ENCODE data around the gene GALNT9.

DNA sequence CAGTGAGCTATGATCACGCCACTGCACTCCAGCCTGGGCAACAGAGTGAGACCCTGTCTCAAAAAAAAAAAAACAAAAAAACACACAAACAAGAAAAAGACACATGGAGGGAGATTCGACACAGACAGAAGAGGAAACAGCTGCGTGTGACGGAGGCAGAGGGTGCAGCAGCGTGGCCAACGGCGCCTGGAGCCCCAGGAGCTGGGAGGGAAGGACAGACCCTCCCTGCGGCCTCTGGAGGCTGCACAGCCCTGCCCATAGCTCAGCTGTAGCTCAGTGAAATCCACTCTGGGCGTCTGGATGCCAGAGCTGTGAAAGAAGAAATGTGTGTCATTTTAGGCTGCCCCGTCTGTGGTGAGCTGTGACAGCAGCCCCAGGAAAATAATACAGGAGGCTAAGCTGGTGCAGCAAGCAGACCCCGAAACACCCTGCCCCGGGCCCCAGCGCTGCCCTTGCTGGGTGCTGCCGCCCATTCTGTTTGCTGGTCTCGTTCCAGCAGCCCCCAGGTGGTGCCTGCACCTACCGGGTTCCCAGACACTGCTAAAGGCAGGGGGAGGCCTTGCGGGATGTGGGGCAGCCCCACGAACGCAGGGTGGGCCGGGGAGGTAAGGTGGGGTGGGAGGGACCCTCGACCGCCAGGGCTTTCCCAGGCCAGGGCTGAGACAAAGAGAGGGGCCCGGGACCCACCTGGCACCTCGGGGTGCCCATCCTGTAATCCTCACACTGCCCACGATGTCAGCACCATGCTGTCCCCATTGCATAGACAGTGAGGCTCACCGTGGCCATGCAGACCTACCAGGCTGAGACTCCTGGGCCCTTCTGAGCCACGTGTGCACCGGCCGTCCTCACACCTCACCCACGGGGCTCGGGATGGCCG lies 21.2 kb downstream of the GALNT9 start:
- no peak for TF ChIP-seq EZH2 (IDR thresholded peaks at IDR 0.05; ENCODE audit: borderline replicate concordance, insufficient read depth, low read length, poor library complexity, severe bottlenecking)
- no peak for TF ChIP-seq CTCF (IDR thresholded peaks at IDR 0.05; ENCODE audit: poor library complexity, severe bottlenecking)
- TF ChIP-seq, protein P1, sequence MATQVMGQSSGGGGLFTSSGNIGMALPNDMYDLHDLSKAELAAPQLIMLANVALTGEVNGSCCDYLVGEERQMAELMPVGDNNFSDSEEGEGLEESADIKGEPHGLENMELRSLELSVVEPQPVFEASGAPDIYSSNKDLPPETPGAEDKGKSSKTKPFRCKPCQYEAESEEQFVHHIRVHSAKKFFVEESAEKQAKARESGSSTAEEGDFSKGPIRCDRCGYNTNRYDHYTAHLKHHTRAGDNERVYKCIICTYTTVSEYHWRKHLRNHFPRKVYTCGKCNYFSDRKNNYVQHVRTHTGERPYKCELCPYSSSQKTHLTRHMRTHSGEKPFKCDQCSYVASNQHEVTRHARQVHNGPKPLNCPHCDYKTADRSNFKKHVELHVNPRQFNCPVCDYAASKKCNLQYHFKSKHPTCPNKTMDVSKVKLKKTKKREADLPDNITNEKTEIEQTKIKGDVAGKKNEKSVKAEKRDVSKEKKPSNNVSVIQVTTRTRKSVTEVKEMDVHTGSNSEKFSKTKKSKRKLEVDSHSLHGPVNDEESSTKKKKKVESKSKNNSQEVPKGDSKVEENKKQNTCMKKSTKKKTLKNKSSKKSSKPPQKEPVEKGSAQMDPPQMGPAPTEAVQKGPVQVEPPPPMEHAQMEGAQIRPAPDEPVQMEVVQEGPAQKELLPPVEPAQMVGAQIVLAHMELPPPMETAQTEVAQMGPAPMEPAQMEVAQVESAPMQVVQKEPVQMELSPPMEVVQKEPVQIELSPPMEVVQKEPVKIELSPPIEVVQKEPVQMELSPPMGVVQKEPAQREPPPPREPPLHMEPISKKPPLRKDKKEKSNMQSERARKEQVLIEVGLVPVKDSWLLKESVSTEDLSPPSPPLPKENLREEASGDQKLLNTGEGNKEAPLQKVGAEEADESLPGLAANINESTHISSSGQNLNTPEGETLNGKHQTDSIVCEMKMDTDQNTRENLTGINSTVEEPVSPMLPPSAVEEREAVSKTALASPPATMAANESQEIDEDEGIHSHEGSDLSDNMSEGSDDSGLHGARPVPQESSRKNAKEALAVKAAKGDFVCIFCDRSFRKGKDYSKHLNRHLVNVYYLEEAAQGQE (IDR thresholded peaks at IDR 0.05; ENCODE audit: borderline replicate concordance): no peak
- no peak for TF ChIP-seq SMC3 (conservative IDR thresholded peaks at IDR 0.05; ENCODE audit: poor library complexity)
- no peak for TF ChIP-seq MXI1 (conservative IDR thresholded peaks at IDR 0.05; ENCODE audit: poor library complexity, severe bottlenecking)
- no peak for TF ChIP-seq EP300 (conservative IDR thresholded peaks at IDR 0.05; ENCODE audit: poor library complexity, severe bottlenecking)
